Naive B cell (primary cell): ENCODE measurements around the gene ZC3H7A. TPM values are rescaled to one million over a fixed set of nuclear protein-coding genes. Genes with fewer than 3 reads are reported as not detected.
A peak's percentile ranks its signal among the peaks of the same experiment; 100 is the strongest.
"Not testable (repeated sequence)": the region's sequence is repeated elsewhere in the genome, so short reads cannot be mapped to it uniquely, and the experiment has no call there.

Experiments
- ATAC-seq, 2 donors: fragments of 150-1000 bp; cut with Tn5 transposase; 2 replicates each; pipeline ENCODE4 v1.10.0; 2021; ENCODE audit warnings: low read depth in 2 of 2, mild to moderate bottlenecking in 2 of 2, moderate library complexity in 2 of 2
- DNase-seq: peaks from one replicate; pipeline ENCODE4 v3.0.0; 2022
- H3K27ac Mint-ChIP-seq, 6 donors: one replicate each; pipeline ENCODE4 v1.8.0; 2020 to 2022; ENCODE audit warnings: mild to moderate bottlenecking in 6 of 6, mixed read lengths in 6 of 6, moderate library complexity in 5 of 6, inconsistent platforms in 2 of 6
- H3K27me3 Mint-ChIP-seq, 3 donors: one replicate each; pipeline ENCODE4 v1.8.0; 2021 to 2022; ENCODE audit warnings: mixed read lengths in 3 of 3, mild to moderate bottlenecking in 1 of 3
- H3K36me3 Mint-ChIP-seq, 2 donors: one replicate each; pipeline ENCODE4 v1.8.0; 2020 to 2022; ENCODE audit warnings: mixed read lengths in 2 of 2, inconsistent platforms in 1 of 2, mild to moderate bottlenecking in 1 of 2
- H3K4me1 Mint-ChIP-seq, 3 donors: one replicate each; pipeline ENCODE4 v1.8.0; 2020 to 2022; ENCODE audit warnings: mixed read lengths in 3 of 3, inconsistent platforms in 1 of 3, mild to moderate bottlenecking in 1 of 3, moderate library complexity in 1 of 3
- H3K4me3 Mint-ChIP-seq, 8 donors: one replicate each; pipeline ENCODE4 v1.8.0; 2020 to 2022; ENCODE audit warnings: mild to moderate bottlenecking in 8 of 8, mixed read lengths in 8 of 8, moderate library complexity in 8 of 8, inconsistent platforms in 2 of 8
- H3K9me3 Mint-ChIP-seq, 7 donors: one replicate each; pipeline ENCODE4 v1.8.0; 2020 to 2022; ENCODE audit warnings: mixed read lengths in 7 of 7, mild to moderate bottlenecking in 5 of 7, inconsistent platforms in 2 of 7, moderate library complexity in 1 of 7
- polyA plus RNA-seq, 6 donors: library from polyadenylated mRNA; unstranded; fragments of 300-500 nt; fragmentation: Illumina TruSeq; gene quantifications; one replicate each; pipeline ENCODE4 v1.2.3, GENCODE V29; 2021; ENCODE audit warnings: low read depth in 6 of 6

ZC3H7A gene
- polyA plus RNA-seq, 6 donors from 2014 or later = 20.7 to 38.4 (median 32.0) TPM

DNA sequence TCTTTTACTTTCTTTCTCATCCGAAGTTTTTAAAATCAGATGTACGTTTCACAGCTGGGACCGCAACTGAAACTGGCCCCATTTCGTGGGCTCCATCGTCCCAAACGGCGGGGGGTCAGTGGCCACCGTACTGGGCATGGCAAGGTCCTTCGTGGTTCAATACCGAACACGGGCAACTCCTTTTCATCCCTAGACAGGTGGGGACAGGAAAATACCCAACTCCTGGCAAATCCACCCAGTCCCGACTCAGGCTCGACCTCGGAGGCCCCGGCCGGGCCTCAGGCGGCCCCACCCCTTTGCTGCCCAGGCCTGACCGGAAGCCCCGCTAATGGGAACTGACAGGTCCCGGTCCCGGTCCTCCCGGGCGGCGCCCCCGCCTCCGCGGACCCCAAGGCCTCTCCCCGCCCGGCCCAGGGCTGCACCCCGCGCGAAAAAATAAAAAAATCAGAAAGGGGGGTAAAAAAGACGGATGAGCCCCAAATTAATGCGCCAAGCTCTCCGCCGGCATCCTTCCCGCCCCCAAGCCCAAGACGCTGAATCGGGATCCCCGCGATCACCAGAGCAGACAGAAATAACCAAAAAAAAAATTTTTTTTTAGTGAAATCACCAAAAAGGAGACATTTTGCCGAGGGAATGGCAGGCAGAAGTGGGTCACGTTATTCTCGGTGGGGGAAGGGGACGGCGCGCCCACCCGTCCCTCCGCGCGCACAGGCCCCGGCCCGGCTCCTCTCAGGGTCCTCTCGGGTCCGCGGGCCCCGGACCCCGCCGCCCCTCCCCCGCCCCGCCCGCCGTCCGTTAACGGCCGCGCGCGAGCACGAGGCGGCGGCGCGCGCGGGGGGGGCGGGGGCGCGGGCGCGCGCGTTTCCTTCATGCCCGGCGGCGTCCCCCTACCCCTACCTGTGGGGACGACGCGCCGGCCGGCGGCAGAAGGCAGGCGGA lies 562 bp downstream of the ZC3H7A start:
- Mint-ChIP-seq H3K27me3 (no peaks in the 10 kb centered on the region), H3K9me3 (no peaks in the 10 kb centered on the region), H3K36me3 (no peaks in the 10 kb centered on the region), H3K27ac (peak overlapping the region; percentile 92 to 96 (median 96)), H3K4me3 (peak overlapping the region; percentile 90 to 97 (median 93)), H3K4me1 (peaks cover 47 to 76% (median 72%) of the 10 kb centered on the region in 3 donors)
- ATAC-seq (no peak), DNase-seq (peak; percentile 20)

DNA sequence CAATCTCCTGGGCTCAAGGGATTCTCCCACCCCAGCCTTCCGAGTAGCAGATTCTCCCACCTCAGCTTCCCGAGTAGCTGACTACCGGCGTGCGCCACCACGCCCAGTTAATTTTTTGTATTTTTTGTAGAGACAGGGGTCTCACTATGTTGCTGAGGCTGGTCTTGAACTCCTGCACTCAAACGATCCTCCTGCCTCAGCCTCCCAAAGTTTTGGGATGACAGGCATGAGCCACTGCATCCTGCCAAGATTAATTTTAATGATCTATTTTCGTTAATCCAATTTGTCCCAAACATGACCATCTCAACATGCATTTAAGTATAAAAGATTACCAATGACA lies 1.2 kb downstream of the ZC3H7A start:
- Mint-ChIP-seq H3K9me3 (no peaks in the 10 kb centered on the region), H3K4me3 (peak overlapping the region; percentile 90 to 97 (median 93)), H3K36me3 (no peaks in the 10 kb centered on the region), H3K4me1 (peaks cover 53 to 82% (median 78%) of the 10 kb centered on the region in 3 donors), H3K27ac (peak overlapping the region; percentile 84 to 96 (median 94)), H3K27me3 (no peaks in the 10 kb centered on the region)
- no peak for ATAC-seq
- DNase-seq = no peak

GRCh38 chr16:11794996-11795886 lies 1.8 kb downstream of the ZC3H7A start:
- no peak for DNase-seq
- ATAC-seq = no peak
- H3K4me3 Mint-ChIP-seq = peak overlapping the region; percentile 90 to 97 (median 93)
- H3K27ac Mint-ChIP-seq = peak overlapping the region; percentile 84 to 96 (median 94)
- no peaks in the 10 kb centered on the region for H3K27me3 Mint-ChIP-seq
- no peaks in the 10 kb centered on the region for H3K36me3 Mint-ChIP-seq
- H3K9me3 Mint-ChIP-seq = no peaks in the 10 kb centered on the region
- H3K4me1 Mint-ChIP-seq = peaks cover 51 to 80% (median 75%) of the 10 kb centered on the region in 3 donors

GRCh38 chr16:11794447-11794846 lies 2.6 kb downstream of the ZC3H7A start:
- Mint-ChIP-seq H3K27me3 (no peaks in the 10 kb centered on the region), H3K36me3 (no peaks in the 10 kb centered on the region), H3K27ac (peak overlapping the region in 5 of 6 donors; percentile 43 to 95 (median 91)), H3K4me3 (peak overlapping the region in 6 of 8 donors; percentile 61 to 96 (median 92)), H3K9me3 (no peaks in the 10 kb centered on the region), H3K4me1 (peaks cover 46 to 73% (median 70%) of the 10 kb centered on the region in 3 donors)
- DNase-seq (no peak), ATAC-seq (no peak)

- Mint-ChIP-seq H3K4me3 (peak overlapping the region in 3 of 8 donors; percentile 26 to 91 (median 32)), H3K4me1 (peaks cover 43 to 67% (median 64%) of the 10 kb centered on the region in 3 donors)
Observed at GRCh38 chr16:11793840-11794239, 3.2 kb downstream of the ZC3H7A start.

GRCh38 chr16:11792410-11793241 lies 4.4 kb downstream of the ZC3H7A start:
- ATAC-seq (no peak), DNase-seq (no peak)
- H3K27me3 Mint-ChIP-seq = no peaks in the 10 kb centered on the region
- H3K4me3 Mint-ChIP-seq = peak overlapping the region in 1 of 8 donors; percentile 5
- H3K9me3 Mint-ChIP-seq = no peaks in the 10 kb centered on the region
- H3K27ac Mint-ChIP-seq = peak overlapping the region in 2 of 6 donors; percentile 31 to 71
- H3K36me3 Mint-ChIP-seq = no peaks in the 10 kb centered on the region
- H3K4me1 Mint-ChIP-seq = peaks cover 37 to 62% (median 62%) of the 10 kb centered on the region in 3 donors

More at GRCh38 chr16:11793840-11794239, 3.2 kb downstream of the ZC3H7A start:
- Mint-ChIP-seq H3K9me3 (no peaks in the 10 kb centered on the region), H3K27me3 (no peaks in the 10 kb centered on the region), H3K36me3 (no peaks in the 10 kb centered on the region), H3K27ac (peak overlapping the region in 5 of 6 donors; percentile 10 to 95 (median 78))
- ATAC-seq (no peak), DNase-seq (no peak)

DNA sequence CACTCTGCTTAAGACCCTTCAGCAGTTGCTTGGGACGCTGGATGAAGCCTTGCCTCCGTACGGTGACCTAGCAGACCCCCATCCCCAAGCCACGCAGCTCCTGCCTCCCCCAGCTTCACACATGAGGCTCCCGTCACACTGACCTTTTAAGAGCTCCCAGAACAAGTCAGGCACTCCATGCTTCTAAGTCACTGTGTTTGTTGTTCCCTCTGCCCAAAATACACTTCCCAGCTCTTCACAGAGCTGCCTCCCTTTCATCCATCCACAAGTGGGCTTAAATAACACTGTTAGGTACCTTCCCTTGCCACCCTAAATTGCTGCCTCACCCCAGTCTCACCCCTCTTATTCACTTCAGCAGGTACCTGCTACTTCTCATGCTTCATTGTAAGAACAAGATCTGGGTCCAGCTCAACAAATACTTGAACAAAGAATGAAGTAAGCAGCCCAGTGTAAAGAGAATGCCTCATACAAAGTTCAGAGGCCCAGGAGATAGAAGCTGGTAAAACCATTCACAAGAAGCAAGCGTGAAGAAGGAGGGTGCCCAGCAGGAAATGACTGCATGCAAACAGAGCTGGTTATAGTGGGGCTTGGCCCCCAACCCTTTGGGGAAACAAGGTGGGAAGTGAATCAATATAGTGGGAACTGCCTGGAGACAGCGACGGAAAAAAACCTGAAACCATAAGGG lies 5.8 kb downstream of the ZC3H7A start:
- Mint-ChIP-seq H3K27ac (peak overlapping the region; percentile 8 to 88 (median 24)), H3K27me3 (no peaks in the 10 kb centered on the region), H3K36me3 (no peaks in the 10 kb centered on the region), H3K4me3 (no peak overlapping the region), H3K9me3 (no peaks in the 10 kb centered on the region), H3K4me1 (peaks cover 47 to 67% (median 67%) of the 10 kb centered on the region in 3 donors)
- DNase-seq (no peak), ATAC-seq (no peak)

DNA sequence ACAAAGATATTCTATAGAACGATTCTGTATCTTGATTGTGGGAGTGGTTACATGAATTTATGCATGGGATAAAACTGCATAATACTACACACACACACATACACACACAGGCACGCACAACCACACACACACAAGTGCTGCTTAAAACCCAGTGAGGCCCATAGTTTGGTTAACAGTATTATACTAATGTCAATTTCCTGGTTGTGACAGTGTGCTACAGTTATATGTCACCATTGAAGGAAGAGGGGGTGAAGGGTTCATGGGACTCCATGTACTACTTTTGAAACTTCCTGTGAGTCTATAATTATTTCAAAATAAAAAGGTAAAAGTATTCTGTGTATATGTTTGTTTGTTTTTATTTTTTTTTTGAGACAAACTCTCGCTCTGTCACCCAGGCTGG lies 8.1 kb downstream of the ZC3H7A start:
- Mint-ChIP-seq H3K4me3 (no peak overlapping the region), H3K9me3 (no peaks in the 10 kb centered on the region), H3K27ac (peak overlapping the region in 2 of 6 donors; percentile 53 to 100), H3K27me3 (no peaks in the 10 kb centered on the region), H3K36me3 (no peaks in the 10 kb centered on the region), H3K4me1 (peaks cover 31 to 68% (median 52%) of the 10 kb centered on the region in 3 donors)
- DNase-seq (no peak), ATAC-seq (no peak)

GRCh38 chr16:11784980-11785599 lies 12.0 kb downstream of the ZC3H7A start:
- Mint-ChIP-seq H3K4me1 (peaks cover 32 to 61% (median 47%) of the 10 kb centered on the region in 3 donors), H3K4me3 (peak overlapping the region in 1 of 8 donors; percentile 29), H3K27ac (peak overlapping the region in 4 of 6 donors; percentile 62 to 100 (median 80))
- H3K36me3 Mint-ChIP-seq, DNase-seq, ATAC-seq, H3K9me3 Mint-ChIP-seq, H3K27me3 Mint-ChIP-seq: not testable (repeated sequence)

GRCh38 chr16:11784381-11784780 lies 12.7 kb downstream of the ZC3H7A start:
- ATAC-seq, H3K36me3 Mint-ChIP-seq, H3K27me3 Mint-ChIP-seq, H3K9me3 Mint-ChIP-seq, DNase-seq: not testable (repeated sequence)
- H3K4me3 Mint-ChIP-seq = peak overlapping the region in 1 of 8 donors; percentile 53
- H3K27ac Mint-ChIP-seq = peak overlapping the region in 5 of 6 donors; percentile 24 to 100 (median 79)
- H3K4me1 Mint-ChIP-seq = peaks cover 32 to 61% (median 46%) of the 10 kb centered on the region in 3 donors

DNA sequence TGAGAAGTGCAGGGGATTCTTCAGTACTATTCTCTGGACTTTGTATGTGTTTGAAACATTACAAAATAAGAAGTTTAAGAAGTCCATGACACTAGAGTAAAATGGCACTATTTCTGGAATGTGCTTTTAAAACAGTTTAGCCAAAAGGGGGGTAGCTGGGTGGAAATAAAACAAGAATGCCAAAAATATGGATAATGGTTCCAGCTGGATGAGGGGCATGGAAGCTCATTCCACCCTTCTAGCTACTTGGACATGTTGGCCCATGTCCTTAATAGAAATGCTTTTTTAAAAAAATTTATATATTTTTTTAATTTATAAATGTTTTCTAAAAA lies 13.1 kb downstream of the ZC3H7A start:
- Mint-ChIP-seq H3K27ac (peak overlapping the region; percentile 97 to 100 (median 99)), H3K36me3 (no peaks in the 10 kb centered on the region), H3K9me3 (no peaks in the 10 kb centered on the region), H3K4me1 (peaks cover 32 to 61% (median 46%) of the 10 kb centered on the region in 3 donors), H3K4me3 (peak overlapping the region; percentile 61 to 89 (median 82)), H3K27me3 (no peaks in the 10 kb centered on the region)
- ATAC-seq (no peak), DNase-seq (no peak)
